Measurements from ENCODE around the gene AGPAT1.
"Not testable (repeated sequence)": the region's sequence is repeated elsewhere in the genome, so short reads cannot be mapped to it uniquely, and the experiment has no call there.

Gene AGPAT1

GRCh38 chr6:32198345-32198696 lies 22.4 kb upstream of the AGPAT1 start:
- DNase-seq, result no peak

GRCh38 chr6:32196682-32197616 lies 21.1 kb upstream of the AGPAT1 start:
- DNase-seq, result no peak

GRCh38 chr6:32195902-32196681 lies 20.2 kb upstream of the AGPAT1 start:
- peak; percentile 62 for DNase-seq

- peak; percentile 100 for DNase-seq
Observed at GRCh38 chr6:32195652-32195901, 19.7 kb upstream of the AGPAT1 start.

DNA sequence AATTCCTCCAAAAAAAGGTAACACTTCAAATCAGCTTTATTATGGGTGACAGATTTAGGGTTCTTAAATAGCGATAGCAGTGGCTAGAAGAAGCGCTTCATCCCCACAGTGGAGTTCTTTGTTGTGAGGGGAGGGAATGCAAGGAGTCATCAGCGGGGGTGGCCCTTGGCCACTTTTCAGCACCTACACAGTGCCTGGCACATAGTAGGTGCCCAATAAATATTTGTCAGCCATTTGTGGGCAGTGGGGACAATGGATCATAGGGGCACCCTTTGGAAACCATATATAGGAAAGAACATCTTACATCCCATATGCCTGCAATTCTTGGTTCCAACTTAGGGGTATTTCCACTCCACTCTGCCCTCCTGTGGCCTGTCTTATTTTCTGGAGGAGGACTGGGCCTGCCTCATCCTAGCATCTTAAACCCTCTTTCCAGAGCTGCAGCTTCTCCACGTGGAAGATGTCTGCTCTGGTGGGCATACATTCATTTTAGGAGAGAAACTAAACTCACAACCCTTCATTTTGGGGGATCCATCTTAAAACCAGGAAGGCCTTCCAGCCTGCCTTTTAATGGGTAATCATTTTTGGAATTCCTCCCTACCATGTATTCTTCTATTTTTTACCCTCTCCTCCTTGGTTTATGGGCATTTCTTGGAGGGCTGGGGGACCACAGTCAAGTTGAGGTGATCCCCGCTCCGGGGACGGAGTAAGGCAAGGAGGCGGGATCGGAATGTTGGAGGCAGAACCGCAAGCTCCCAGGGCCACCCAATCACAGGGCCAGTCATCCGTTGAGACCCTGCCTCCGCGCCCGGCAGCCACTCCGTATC lies 19.2 kb upstream of the AGPAT1 start:
- no peak for DNase-seq

GRCh38 chr6:32194388-32194787 lies 18.5 kb upstream of the AGPAT1 start:
- no peak for DNase-seq

- DNase-seq, result not testable (repeated sequence)
Observed at GRCh38 chr6:32193096-32193495, 17.2 kb upstream of the AGPAT1 start.

DNA sequence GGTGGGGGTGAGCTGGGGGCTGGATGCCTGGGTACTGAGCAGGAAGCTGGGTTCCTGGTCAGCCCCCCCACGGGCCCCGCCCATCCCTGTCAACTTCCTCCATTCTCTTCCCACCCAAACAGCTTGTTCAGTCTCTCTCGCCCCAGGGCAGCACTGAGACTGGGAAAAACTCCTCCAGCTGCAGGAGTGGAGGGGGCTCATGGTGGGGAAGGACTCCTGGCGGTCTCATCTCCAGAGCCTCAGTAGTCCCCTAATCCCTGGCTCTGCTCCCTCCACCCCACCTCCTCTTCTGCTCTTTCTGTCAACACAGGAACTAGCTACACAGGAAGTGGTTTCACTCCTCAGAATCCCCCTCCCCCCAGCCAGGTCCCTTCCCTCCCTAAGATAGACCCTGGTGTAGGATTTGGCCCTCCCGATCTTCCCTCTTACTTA lies 16.7 kb upstream of the AGPAT1 start, which contains the start of gene GPSM3:
GPSM3 (minus strand) TSS at position 36 of the 432 bp plus-strand sequence. CDS start 130 bp downstream, outside the sequence.
- DNase-seq, result peak; percentile 51

GRCh38 chr6:32191696-32192607 lies 16.1 kb upstream of the AGPAT1 start:
- no peak for DNase-seq

- no peak for DNase-seq
Observed at GRCh38 chr6:32190911-32191677, 15.2 kb upstream of the AGPAT1 start.

DNA sequence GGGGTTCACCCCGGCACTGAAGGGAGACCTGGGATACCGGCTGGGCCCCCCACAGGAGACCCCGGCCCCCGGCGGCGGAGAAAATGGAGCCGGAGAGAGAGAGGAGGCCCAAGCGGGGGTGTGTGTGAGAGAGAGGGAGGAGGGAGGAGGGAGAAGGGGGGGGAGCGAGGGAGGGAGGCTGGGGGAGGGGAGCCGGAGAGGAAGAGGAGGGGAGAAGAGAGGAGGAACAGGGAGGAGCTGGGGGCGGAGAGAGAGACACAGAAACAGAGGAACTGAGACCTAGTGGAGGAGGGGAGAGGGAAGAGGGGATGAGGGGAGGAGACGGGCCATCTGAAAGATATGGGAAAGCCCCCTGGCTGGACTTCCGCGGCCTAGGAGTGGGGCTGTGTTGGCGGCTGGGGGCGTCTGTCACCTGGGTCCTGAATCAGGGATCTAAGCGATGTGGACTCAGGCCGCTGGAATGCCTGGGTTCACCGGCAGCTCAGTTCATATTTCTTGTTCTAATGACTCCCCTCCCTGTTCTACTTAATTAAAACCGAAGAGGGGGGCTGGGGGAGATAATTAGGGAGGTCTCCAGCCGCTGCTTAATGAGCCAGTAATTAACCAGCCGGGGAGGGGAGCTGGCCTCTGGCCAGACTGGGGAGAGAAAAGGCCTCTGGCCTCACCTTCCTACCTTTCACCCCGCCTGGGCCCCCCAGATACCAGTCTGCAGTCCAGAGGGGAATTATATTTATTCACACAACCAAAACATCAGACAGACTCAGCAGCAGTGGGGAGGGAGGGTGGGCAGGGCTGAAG lies 14.4 kb upstream of the AGPAT1 start, which contains the start of gene PBX2:
PBX2 (minus strand) TSS at position 149 of the 798 bp plus-strand sequence. CDS start 287 bp downstream, outside the sequence.
- peak; percentile 86 for DNase-seq

DNA sequence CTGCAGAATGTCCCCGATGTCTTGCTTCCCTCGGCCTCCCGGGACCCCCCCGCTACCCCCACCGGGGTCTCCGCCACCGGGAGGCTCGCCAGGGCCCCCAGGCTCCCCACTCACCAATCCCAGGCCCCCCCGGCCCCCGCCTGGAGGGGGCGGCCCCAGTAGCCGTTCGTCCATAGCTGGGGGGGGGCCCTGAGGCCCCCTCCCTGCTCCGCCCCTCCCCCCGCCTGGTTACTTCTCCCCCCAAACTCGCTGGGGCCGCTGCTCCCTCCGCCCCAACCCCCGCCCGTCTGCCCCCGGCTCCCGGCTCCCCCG lies 13.8 kb upstream of the AGPAT1 start:
- no peak for DNase-seq

DNA sequence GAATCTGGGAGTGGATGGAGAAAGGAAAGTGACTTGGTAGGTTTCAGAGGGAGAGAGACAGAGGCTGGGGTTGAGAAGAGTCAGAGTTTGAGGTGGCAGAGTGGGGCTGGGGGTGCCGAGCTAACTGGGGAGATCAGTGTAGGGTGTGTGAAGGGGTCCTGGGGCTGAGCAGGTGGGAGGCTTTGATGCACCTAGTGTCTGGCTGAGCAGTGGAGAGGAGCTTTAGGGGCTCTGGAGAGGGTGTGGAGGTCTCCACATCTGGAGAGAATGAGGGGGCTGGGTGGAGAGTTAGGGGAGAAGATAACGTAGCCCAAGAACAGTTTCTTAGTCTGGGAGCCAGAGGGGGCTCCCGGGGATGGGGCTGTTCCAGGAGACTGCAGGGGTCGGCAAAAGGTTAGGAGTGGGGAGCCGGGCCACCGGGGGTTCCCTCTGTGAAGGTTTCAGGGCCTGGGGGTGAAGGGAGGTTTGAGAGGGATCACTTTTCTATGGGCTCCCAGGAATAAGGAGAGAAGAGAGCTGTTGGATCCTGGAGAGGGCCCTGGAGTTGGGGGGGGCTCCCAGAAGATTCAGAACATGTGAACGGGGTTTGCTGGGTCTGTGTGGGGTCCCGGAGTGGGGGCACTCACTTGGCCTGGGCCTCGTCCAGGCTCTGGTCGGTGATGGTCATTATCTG lies 13.3 kb upstream of the AGPAT1 start:
- DNase-seq, result no peak

DNA sequence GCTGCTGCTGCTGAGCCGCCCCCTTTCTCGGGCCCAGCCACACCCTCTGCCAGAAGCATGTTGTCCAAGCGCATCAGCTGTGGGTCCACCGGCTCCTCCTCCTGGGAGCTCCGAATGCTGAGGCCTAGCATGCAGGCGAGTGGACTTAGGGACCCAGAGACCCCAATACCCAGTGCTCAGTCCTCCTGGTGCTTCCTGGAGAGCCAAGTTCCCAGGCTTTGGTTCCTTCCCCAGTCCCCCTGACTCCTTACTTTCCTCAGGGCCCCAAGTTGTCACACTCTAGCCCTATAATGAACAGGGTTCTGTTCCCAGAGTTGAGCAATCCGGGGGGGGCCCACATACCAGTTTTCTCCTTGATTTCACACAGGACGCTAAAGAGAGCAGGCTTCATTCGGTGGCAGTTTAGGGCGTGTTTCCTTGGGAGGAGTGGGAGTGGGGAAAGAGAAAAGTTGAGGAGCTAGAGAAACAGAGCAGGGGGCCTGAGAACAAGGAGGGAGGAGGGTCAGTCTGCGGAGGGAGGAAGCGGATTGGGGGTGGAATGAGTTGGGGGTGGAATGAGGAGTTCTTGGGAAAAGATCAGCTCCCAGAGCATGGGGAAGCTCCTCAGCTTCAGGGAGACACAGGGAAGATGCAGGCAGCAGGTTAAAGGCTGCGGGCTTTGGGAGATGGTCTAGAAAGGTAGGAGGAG lies 12.6 kb upstream of the AGPAT1 start:
- no peak for DNase-seq

- DNase-seq, result not testable (repeated sequence)
Observed at GRCh38 chr6:32187725-32188380, 12.0 kb upstream of the AGPAT1 start.

GRCh38 chr6:32187009-32187709 lies 11.3 kb upstream of the AGPAT1 start:
- DNase-seq, result no peak

DNA sequence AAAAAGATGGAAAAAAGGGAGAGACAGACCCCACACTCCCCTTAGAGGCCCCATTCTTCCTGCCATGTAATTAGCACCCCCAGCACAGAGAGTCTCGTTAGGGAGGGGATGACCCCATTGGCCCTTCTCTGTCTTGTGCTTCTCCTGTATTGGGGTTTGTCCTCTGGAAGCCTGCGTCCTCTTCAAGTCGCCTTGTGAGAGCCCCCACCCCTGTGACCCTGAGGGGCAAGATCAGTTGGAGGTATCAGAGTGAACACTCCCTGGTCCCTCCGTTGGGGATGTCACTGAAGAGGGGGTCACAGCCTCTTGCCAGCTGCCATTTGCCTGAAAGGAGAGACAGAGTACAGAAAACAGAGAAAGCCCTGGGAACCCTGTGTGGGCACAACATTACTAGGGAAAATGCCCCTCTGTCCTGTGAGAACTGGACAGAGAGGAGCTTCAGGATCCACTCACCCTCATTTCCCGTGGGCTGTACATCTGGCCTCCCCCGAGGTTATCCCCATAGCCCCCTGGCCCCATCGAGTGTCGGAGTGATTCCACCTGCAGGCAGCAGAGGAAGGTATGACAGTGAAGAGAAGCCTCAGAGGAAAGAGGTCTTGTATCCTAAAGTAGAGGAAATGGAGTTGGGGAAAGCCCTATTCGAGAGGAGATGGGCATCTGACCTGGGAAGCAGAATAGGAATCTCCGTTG lies 10.4 kb upstream of the AGPAT1 start:
- DNase-seq, result not testable (repeated sequence)
